ENCODE data around the gene RARA. TPM values are rescaled to one million over a fixed set of nuclear protein-coding genes. Genes with fewer than 3 reads are reported as not detected.

Gene RARA
- total and polyA plus RNA-seq, 5 donors from 2014 or later = 7.3 to 126 (median 12.8) TPM

- peak overlapping the region; percentile 90 for H3K4me3 ChIP-seq (ENCODE audit: low read depth, low read length)
- Mint-ChIP-seq H3K27ac (peak overlapping the region; percentile 91 to 100 (median 99)), H3K4me1 (peaks cover 5 to 84% (median 44%) of the 10 kb centered on the region in 4 donors), H3K9me3 (peaks cover 0 to 5% (median 0%) of the 10 kb centered on the region in 7 donors), H3K4me3 (peak overlapping the region; percentile 92 to 99 (median 96)), H3K36me3 (no peaks in the 10 kb centered on the region), H3K27me3 (peaks cover 16% of the 10 kb centered on the region)
- ATAC-seq (ENCODE audit: low read depth in 2 of 2) = peak; percentile 71
- H3K9me3 ChIP-seq (ENCODE audit: control insufficient read depth in 2 of 2, low read length in 2 of 2) = no peaks in the 10 kb centered on the region
- peak; percentile 90 to 95 (median 90) for DNase-seq
- no peaks in the 10 kb centered on the region for H3K36me3 ChIP-seq (ENCODE audit: control insufficient read depth, insufficient read depth, low read length)
- H3K27ac ChIP-seq (ENCODE audit: insufficient read depth, low read length, poor library complexity, severe bottlenecking) = peak overlapping the region; percentile 99
- no peaks in the 10 kb centered on the region for H3K27me3 ChIP-seq (ENCODE audit: control insufficient read depth, insufficient read depth, low read length)
- peaks cover 84% of the 10 kb centered on the region for H3K4me1 ChIP-seq (ENCODE audit: control insufficient read depth, insufficient read depth, low read length, poor library complexity, severe bottlenecking)
Measured at GRCh38 chr17:40317880-40318829, 9.2 kb downstream of the RARA start.

GRCh38 chr17:40318830-40319391, 9.9 kb downstream of the RARA start:
- Mint-ChIP-seq H3K27me3 (peaks cover 18% of the 10 kb centered on the region), H3K4me1 (peaks cover 5 to 86% (median 45%) of the 10 kb centered on the region in 4 donors), H3K36me3 (no peaks in the 10 kb centered on the region), H3K27ac (peak overlapping the region; percentile 87 to 100 (median 99)), H3K4me3 (peak overlapping the region; percentile 92 to 99 (median 96)), H3K9me3 (peaks cover 0 to 5% (median 0%) of the 10 kb centered on the region in 7 donors)
- Histone ChIP-seq H3K9me3 (ENCODE audit: control insufficient read depth in 2 of 2, low read length in 2 of 2) (no peaks in the 10 kb centered on the region), H3K27me3 (ENCODE audit: control insufficient read depth, insufficient read depth, low read length) (no peaks in the 10 kb centered on the region), H3K4me1 (ENCODE audit: control insufficient read depth, insufficient read depth, low read length, poor library complexity, severe bottlenecking) (peaks cover 92% of the 10 kb centered on the region), H3K27ac (ENCODE audit: insufficient read depth, low read length, poor library complexity, severe bottlenecking) (peak overlapping the region; percentile 99), H3K4me3 (ENCODE audit: low read depth, low read length) (peak overlapping the region; percentile 83), H3K36me3 (ENCODE audit: control insufficient read depth, insufficient read depth, low read length) (no peaks in the 10 kb centered on the region)
- DNase-seq (peak in 2 of 3 donors; percentile 29 to 34), ATAC-seq (ENCODE audit: low read depth in 2 of 2) (no peak)

- Histone ChIP-seq H3K36me3 (ENCODE audit: control insufficient read depth, insufficient read depth, low read length) (no peaks in the 10 kb centered on the region), H3K4me1 (ENCODE audit: control insufficient read depth, insufficient read depth, low read length, poor library complexity, severe bottlenecking) (peaks cover 94% of the 10 kb centered on the region), H3K4me3 (ENCODE audit: low read depth, low read length) (peak overlapping the region; percentile 83), H3K27me3 (ENCODE audit: control insufficient read depth, insufficient read depth, low read length) (no peaks in the 10 kb centered on the region), H3K9me3 (ENCODE audit: control insufficient read depth in 2 of 2, low read length in 2 of 2) (no peaks in the 10 kb centered on the region), H3K27ac (ENCODE audit: insufficient read depth, low read length, poor library complexity, severe bottlenecking) (peak overlapping the region; percentile 99)
- peak in 1 of 2 donors; percentile 12 for ATAC-seq (ENCODE audit: low read depth in 2 of 2)
- Mint-ChIP-seq H3K36me3 (no peaks in the 10 kb centered on the region), H3K27ac (peak overlapping the region; percentile 97 to 100 (median 99)), H3K4me3 (peak overlapping the region; percentile 92 to 99 (median 96)), H3K27me3 (peaks cover 18% of the 10 kb centered on the region), H3K4me1 (peaks cover 1 to 88% (median 49%) of the 10 kb centered on the region in 4 donors), H3K9me3 (peaks cover 0 to 7% (median 0%) of the 10 kb centered on the region in 7 donors)
- DNase-seq = peak; percentile 73 to 83 (median 77)
Measured at GRCh38 chr17:40319651-40320540, 10.9 kb downstream of the RARA start.

- Histone ChIP-seq H3K9me3 (ENCODE audit: control insufficient read depth in 2 of 2, low read length in 2 of 2) (no peaks in the 10 kb centered on the region), H3K36me3 (ENCODE audit: control insufficient read depth, insufficient read depth, low read length) (no peaks in the 10 kb centered on the region), H3K4me3 (ENCODE audit: low read depth, low read length) (peak overlapping the region; percentile 83), H3K4me1 (ENCODE audit: control insufficient read depth, insufficient read depth, low read length, poor library complexity, severe bottlenecking) (peaks cover 94% of the 10 kb centered on the region), H3K27me3 (ENCODE audit: control insufficient read depth, insufficient read depth, low read length) (no peaks in the 10 kb centered on the region), H3K27ac (ENCODE audit: insufficient read depth, low read length, poor library complexity, severe bottlenecking) (peak overlapping the region; percentile 99)
- no peak for ATAC-seq (ENCODE audit: low read depth in 2 of 2)
- no peaks in the 10 kb centered on the region for H3K36me3 Mint-ChIP-seq
- H3K27ac Mint-ChIP-seq = peak overlapping the region; percentile 99 to 100 (median 100)
- peaks cover 22% of the 10 kb centered on the region for H3K27me3 Mint-ChIP-seq
- H3K4me3 Mint-ChIP-seq = peak overlapping the region; percentile 92 to 99 (median 96)
- H3K9me3 Mint-ChIP-seq = peaks cover 0 to 7% (median 0%) of the 10 kb centered on the region in 7 donors
- H3K4me1 Mint-ChIP-seq = peaks cover 0 to 89% (median 50%) of the 10 kb centered on the region in 4 donors
- peak in 1 of 3 donors; percentile 54 for DNase-seq
Measured at GRCh38 chr17:40320756-40321523, 12.0 kb downstream of the RARA start.

GRCh38 chr17:40321524-40321929, 12.5 kb downstream of the RARA start:
- Mint-ChIP-seq H3K36me3 (no peaks in the 10 kb centered on the region), H3K27me3 (peaks cover 22% of the 10 kb centered on the region), H3K9me3 (peaks cover 0 to 7% (median 0%) of the 10 kb centered on the region in 7 donors), H3K27ac (peak overlapping the region; percentile 99 to 100 (median 100)), H3K4me1 (peaks cover 0 to 89% (median 56%) of the 10 kb centered on the region in 4 donors), H3K4me3 (peak overlapping the region; percentile 92 to 99 (median 96))
- ATAC-seq (ENCODE audit: low read depth in 2 of 2) = no peak
- Histone ChIP-seq H3K27ac (ENCODE audit: insufficient read depth, low read length, poor library complexity, severe bottlenecking) (peak overlapping the region; percentile 99), H3K9me3 (ENCODE audit: control insufficient read depth in 2 of 2, low read length in 2 of 2) (no peaks in the 10 kb centered on the region), H3K27me3 (ENCODE audit: control insufficient read depth, insufficient read depth, low read length) (no peaks in the 10 kb centered on the region), H3K4me3 (ENCODE audit: low read depth, low read length) (peak overlapping the region; percentile 83), H3K36me3 (ENCODE audit: control insufficient read depth, insufficient read depth, low read length) (no peaks in the 10 kb centered on the region), H3K4me1 (ENCODE audit: control insufficient read depth, insufficient read depth, low read length, poor library complexity, severe bottlenecking) (peaks cover 94% of the 10 kb centered on the region)
- DNase-seq = no peak

GRCh38 chr17:40321961-40322357, 13.0 kb downstream of the RARA start:
- peak overlapping the region; percentile 99 to 100 (median 100) for H3K27ac Mint-ChIP-seq
- Histone ChIP-seq H3K4me3 (ENCODE audit: low read depth, low read length) (peak overlapping the region; percentile 83), H3K27ac (ENCODE audit: insufficient read depth, low read length, poor library complexity, severe bottlenecking) (peak overlapping the region; percentile 99), H3K27me3 (ENCODE audit: control insufficient read depth, insufficient read depth, low read length) (no peaks in the 10 kb centered on the region), H3K36me3 (ENCODE audit: control insufficient read depth, insufficient read depth, low read length) (no peaks in the 10 kb centered on the region), H3K9me3 (ENCODE audit: control insufficient read depth in 2 of 2, low read length in 2 of 2) (no peaks in the 10 kb centered on the region), H3K4me1 (ENCODE audit: control insufficient read depth, insufficient read depth, low read length, poor library complexity, severe bottlenecking) (peaks cover 94% of the 10 kb centered on the region)
- no peak for ATAC-seq (ENCODE audit: low read depth in 2 of 2)
- H3K4me3 Mint-ChIP-seq = peak overlapping the region; percentile 92 to 99 (median 96)
- H3K27me3 Mint-ChIP-seq = peaks cover 22% of the 10 kb centered on the region
- H3K4me1 Mint-ChIP-seq = peaks cover 0 to 93% (median 58%) of the 10 kb centered on the region in 4 donors
- peaks cover 0 to 7% (median 0%) of the 10 kb centered on the region in 7 donors for H3K9me3 Mint-ChIP-seq
- no peak for DNase-seq
- H3K36me3 Mint-ChIP-seq = no peaks in the 10 kb centered on the region
